B cell (primary cell): ENCODE data around the gene ABI3BP. TPM values are rescaled to one million over a fixed set of nuclear protein-coding genes. Genes with fewer than 3 reads are reported as not detected.

Experiments
- ATAC-seq: fragments of 200-7000 bp; cut with Tn5 transposase; one replicate; pipeline ENCODE4 v1.10.0; 2021; ENCODE audit warnings: low read depth, mild to moderate bottlenecking, moderate number of reproducible peaks, moderate library complexity
- CTCF ChIA-PET: fragments of 350-600 bp; sonication (Branson Sonifier 250); formaldehyde crosslinking; loops from one replicate; lab custom pipeline; 2021; ENCODE audit warnings: antibody characterized with exemption, inconsistent platforms; lab: Charles Lee
- POLR2A ChIA-PET: fragments of 350-600 bp; sonication (Branson Sonifier 250); formaldehyde crosslinking; loops from one replicate; lab custom pipeline; 2021; ENCODE audit warnings: antibody characterized with exemption; lab: Charles Lee
- DNase-seq: peaks from one replicate; pipeline ENCODE4 v3.0.0; 2013
- H2AFZ ChIP-seq: 2 replicates; pipeline ENCODE4 v1.6.1; 2012; ENCODE audit warnings: mild to moderate bottlenecking, low read depth, low read length; ENCODE audit not compliant: insufficient read depth, poor library complexity, severe bottlenecking
- H3K27ac ChIP-seq, 2 donors: 1 replicate in 1 of 2; 2 replicates in 1 of 2; pipeline ENCODE4 v1.5.1; 2012 to 2013; ENCODE audit warnings: low read length in 2 of 2, mild to moderate bottlenecking in 2 of 2, moderate library complexity in 1 of 2
- H3K27me3 ChIP-seq, 4 experiments: fragments of 200-600 bp in 1 of 4; sonication (generic) in 1 of 4; replicated peaks in 1 of 4; 1 replicate in 2 of 4; 2 replicates in 2 of 4; pipeline versions ENCODE4 v1.6.1 to v1.7.0; 2013 to 2016; ENCODE audit warnings: low read length in 3 of 4, mild to moderate bottlenecking in 2 of 4, mixed read lengths in 1 of 4, moderate library complexity in 1 of 4; ENCODE audit not compliant: insufficient read depth in 4 of 4, control insufficient read depth in 3 of 4; ENCODE audit errors: control extremely low read depth in 1 of 4
- H3K36me3 ChIP-seq, 2 experiments: replicated peaks in 1 of 2; 1 replicate in 1 of 2; 2 replicates in 1 of 2; pipeline versions ENCODE4 v1.6.1 to v1.7.1; 2013; ENCODE audit warnings: low read length in 1 of 2; ENCODE audit not compliant: insufficient read depth in 2 of 2, control insufficient read depth in 1 of 2; ENCODE audit errors: control extremely low read depth in 1 of 2, extremely low read depth in 1 of 2
- H3K4me1 ChIP-seq, 2 donors: fragments of 200-600 bp in 1 of 2; sonication (generic) in 1 of 2; 1 replicate in 1 of 2; 2 replicates in 1 of 2; pipeline versions ENCODE4 v1.5.1 to v1.6.1; 2013 to 2017; ENCODE audit warnings: low read length in 2 of 2; ENCODE audit not compliant: control insufficient read depth in 2 of 2, insufficient read depth in 2 of 2
- H3K4me2 ChIP-seq: replicated peaks from 2 replicates; pipeline ENCODE3; 2012; ENCODE audit warnings: mild to moderate bottlenecking, low read depth, low read length; ENCODE audit not compliant: poor library complexity, severe bottlenecking
- H3K4me3 ChIP-seq, 5 experiments: fragments of 200-600 bp in 1 of 5; sonication (generic) in 1 of 5; 1 replicate in 3 of 5; 2 replicates in 2 of 5; pipeline versions ENCODE4 v1.5.1 to v1.7.0; 2011 to 2016; ENCODE audit warnings: low read length in 4 of 5, mild to moderate bottlenecking in 4 of 5, low read depth in 2 of 5, control low read depth in 1 of 5, moderate library complexity in 1 of 5; ENCODE audit not compliant: insufficient read depth in 1 of 5; ENCODE audit errors: control extremely low read depth in 1 of 5, extremely low read depth in 1 of 5
- H3K79me2 ChIP-seq: fragments of 200-600 bp; sonication (generic); one replicate; pipeline ENCODE4 v1.6.0; 2016; ENCODE audit warnings: low read length; ENCODE audit not compliant: control insufficient read depth, insufficient read depth
- H3K9ac ChIP-seq: fragments of 200-600 bp; sonication (generic); 2 replicates; pipeline ENCODE4 v1.6.1; 2017; ENCODE audit warnings: mild to moderate bottlenecking, low read length, moderate library complexity
- H3K9me3 ChIP-seq, 3 donors: one replicate each; pipeline versions ENCODE4 v1.6.1 to v1.7.1; 2013; ENCODE audit warnings: low read length in 2 of 3; ENCODE audit not compliant: control insufficient read depth in 2 of 3, insufficient read depth in 1 of 3; ENCODE audit errors: control extremely low read depth in 1 of 3
- H4K20me1 ChIP-seq: 2 replicates; pipeline ENCODE4 v1.6.0; 2012; ENCODE audit warnings: mild to moderate bottlenecking, low read length; ENCODE audit not compliant: insufficient read depth, control insufficient read depth, poor library complexity, severe bottlenecking
- H3K27ac Mint-ChIP-seq: one replicate; pipeline ENCODE4 v1.8.0; 2021; ENCODE audit warnings: mixed read lengths
- H3K27me3 Mint-ChIP-seq: one replicate; pipeline ENCODE4 v1.8.0; 2021; ENCODE audit warnings: mixed read lengths
- H3K4me1 Mint-ChIP-seq: one replicate; pipeline ENCODE4 v1.8.0; 2021; ENCODE audit warnings: mixed read lengths
- H3K4me3 Mint-ChIP-seq: one replicate; pipeline ENCODE4 v1.8.0; 2021; ENCODE audit warnings: mixed read lengths
- H3K9me3 Mint-ChIP-seq: one replicate; pipeline ENCODE4 v1.8.0; 2022; ENCODE audit warnings: mixed read lengths; ENCODE audit not compliant: insufficient read depth
- EZH2 ChIP-seq: IDR thresholded peaks from 2 replicates; pipeline ENCODE4 v1.6.1; 2012; ENCODE audit warnings: borderline replicate concordance, low read depth, mild to moderate bottlenecking, moderate library complexity, low read length; ENCODE audit not compliant: insufficient read depth, poor library complexity, severe bottlenecking
- WGBS: methylation state at CpG from one replicate; pipeline ENCODE4 v1.1.5; 2013; ENCODE audit warnings: missing lambda C conversion rate; ENCODE audit not compliant: insufficient coverage; 5-methylcytosine and 5-hydroxymethylcytosine counted together
- intact Hi-C: fragments of 100-400 bp; cut with micrococcal nuclease; formaldehyde crosslinking; loops from one replicate; pipeline ENCODE4 v1.10.0; 2022
- polyA plus RNA-seq: library from polyadenylated mRNA; depleted of rRNA; stranded (reverse); fragments of >200 nt; gene quantifications from 2 replicates; pipeline ENCODE4 v1.2.3, GENCODE V29; 2012
- total RNA-seq, 2 donors: library from RNA; stranded (reverse); fragments of 120-200 nt in 1 of 2; gene quantifications; 1 replicate in 1 of 2; 2 replicates in 1 of 2; pipeline versions ENCODE4 v1.2.3 to v1.2.4, GENCODE V29; 2013 to 2022
- TF ChIP-seq, protein P1 (sequence below): fragments of 200-600 bp; IDR thresholded peaks from one replicate; pipeline ENCODE4 v1.8.0; 2022; ENCODE audit warnings: antibody characterized with exemption, mild to moderate bottlenecking

ABI3BP gene
- total and polyA plus RNA-seq, 2 donors (not counting 1 experiment from before 2014, with no cell fraction given) = not detected

DNA sequence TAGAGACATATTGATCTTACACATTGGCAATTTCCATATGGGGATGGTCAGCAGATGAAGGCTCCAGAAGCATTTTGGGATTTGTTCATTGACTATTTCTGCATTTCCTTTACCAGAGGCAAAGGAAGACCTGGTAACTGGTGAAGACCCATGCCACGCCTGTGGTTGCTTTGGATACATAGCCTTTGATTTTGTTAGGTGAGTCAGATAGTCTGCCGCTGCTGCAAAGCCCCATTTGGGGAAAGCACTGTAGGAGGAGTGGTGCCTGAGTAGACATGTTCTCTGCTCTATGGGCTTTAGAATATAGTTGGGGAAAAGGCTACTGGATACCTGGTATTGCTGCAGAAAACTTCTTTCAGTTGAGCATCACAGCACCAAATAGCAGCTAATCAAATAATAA is 227.2 kb downstream of the ABI3BP start:
- Mint-ChIP-seq H3K27ac (no peak overlapping the region), H3K27me3 (peaks cover 4% of the 10 kb centered on the region), H3K4me1 (no peaks in the 10 kb centered on the region), H3K9me3 (no peaks in the 10 kb centered on the region), H3K4me3 (no peak overlapping the region)
- Histone ChIP-seq H3K27ac (no peak overlapping the region), H2AFZ (no peak overlapping the region), H3K27me3 (no peaks in the 10 kb centered on the region), H3K9me3 (no peaks in the 10 kb centered on the region), H3K9ac (no peak overlapping the region), H3K36me3 (no peaks in the 10 kb centered on the region), H3K4me3 (no peak overlapping the region), H3K4me2 (no peak overlapping the region), H4K20me1 (no peaks in the 10 kb centered on the region), H3K79me2 (no peaks in the 10 kb centered on the region), H3K4me1 (no peaks in the 10 kb centered on the region)
- ChIA-PET POLR2A (no interaction called here), CTCF (no interaction called here)
- no peak for TF ChIP-seq EZH2
- TF ChIP-seq, protein P1, sequence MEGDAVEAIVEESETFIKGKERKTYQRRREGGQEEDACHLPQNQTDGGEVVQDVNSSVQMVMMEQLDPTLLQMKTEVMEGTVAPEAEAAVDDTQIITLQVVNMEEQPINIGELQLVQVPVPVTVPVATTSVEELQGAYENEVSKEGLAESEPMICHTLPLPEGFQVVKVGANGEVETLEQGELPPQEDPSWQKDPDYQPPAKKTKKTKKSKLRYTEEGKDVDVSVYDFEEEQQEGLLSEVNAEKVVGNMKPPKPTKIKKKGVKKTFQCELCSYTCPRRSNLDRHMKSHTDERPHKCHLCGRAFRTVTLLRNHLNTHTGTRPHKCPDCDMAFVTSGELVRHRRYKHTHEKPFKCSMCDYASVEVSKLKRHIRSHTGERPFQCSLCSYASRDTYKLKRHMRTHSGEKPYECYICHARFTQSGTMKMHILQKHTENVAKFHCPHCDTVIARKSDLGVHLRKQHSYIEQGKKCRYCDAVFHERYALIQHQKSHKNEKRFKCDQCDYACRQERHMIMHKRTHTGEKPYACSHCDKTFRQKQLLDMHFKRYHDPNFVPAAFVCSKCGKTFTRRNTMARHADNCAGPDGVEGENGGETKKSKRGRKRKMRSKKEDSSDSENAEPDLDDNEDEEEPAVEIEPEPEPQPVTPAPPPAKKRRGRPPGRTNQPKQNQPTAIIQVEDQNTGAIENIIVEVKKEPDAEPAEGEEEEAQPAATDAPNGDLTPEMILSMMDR = no peak
- intact Hi-C loops = no loop called here
- WGBS = 88% methylated on average over 2 of the region's 2 CpGs
- ATAC-seq (no peak), DNase-seq (no peak)

DNA sequence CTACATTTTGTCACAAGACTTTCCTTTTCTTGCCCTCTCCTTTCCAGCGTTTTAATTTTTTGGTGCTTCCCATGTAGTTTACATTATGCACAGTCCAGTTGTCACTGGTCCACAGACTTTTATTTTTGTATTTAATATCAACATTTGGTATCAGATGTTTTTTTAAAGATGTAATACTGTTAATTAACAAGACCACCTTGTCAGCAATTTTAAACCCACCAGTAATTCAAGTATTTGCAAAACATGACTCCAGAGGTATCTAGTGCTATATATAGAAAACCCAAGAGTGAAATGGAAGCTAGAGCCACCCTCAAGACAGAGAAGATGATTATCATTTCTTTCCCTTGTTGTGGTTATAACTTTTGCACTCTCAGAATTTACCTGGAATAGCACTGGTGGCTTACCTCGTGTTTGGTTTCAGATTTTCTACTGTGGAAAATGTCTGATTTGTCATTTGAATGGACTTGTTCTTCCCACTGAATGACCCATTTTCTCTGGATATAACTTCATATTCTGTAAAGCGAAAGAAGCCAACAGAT is 227.7 kb downstream of the ABI3BP start:
- CTCF ChIA-PET = no interaction called here
- H3K9me3 Mint-ChIP-seq = no peaks in the 10 kb centered on the region
- intact Hi-C loops = no loop called here

More for the DNA sequence above, 227.7 kb downstream of the ABI3BP start:
- H3K27me3 Mint-ChIP-seq = peaks cover 4% of the 10 kb centered on the region
- POLR2A ChIA-PET = no interaction called here
- Histone ChIP-seq H3K4me1 (no peaks in the 10 kb centered on the region), H2AFZ (no peak overlapping the region), H3K9me3 (no peaks in the 10 kb centered on the region), H3K4me3 (no peak overlapping the region), H3K27ac (no peak overlapping the region), H3K36me3 (no peaks in the 10 kb centered on the region), H3K27me3 (no peaks in the 10 kb centered on the region), H3K9ac (no peak overlapping the region), H4K20me1 (no peaks in the 10 kb centered on the region), H3K4me2 (no peak overlapping the region), H3K79me2 (no peaks in the 10 kb centered on the region)
- H3K4me3 Mint-ChIP-seq = no peak overlapping the region
- TF ChIP-seq, protein P1 = no peak
- TF ChIP-seq EZH2 = no peak
- H3K27ac Mint-ChIP-seq = no peak overlapping the region
- no peak for ATAC-seq
- no peak for DNase-seq
- no peaks in the 10 kb centered on the region for H3K4me1 Mint-ChIP-seq
- WGBS = no CpG with 5 or more reads among the region's 3 CpGs
